Brain microvascular endothelial cell (primary cell): Measurements from ENCODE around the gene THRB.

ENCODE experiments used
- DNase-seq: peaks from one replicate; pipeline ENCODE4 v3.0.0-alpha.2; 2020
- H3K27ac ChIP-seq: fragments of 250-450 bp; sonication (Bioruptor Pico); 2 replicates; pipeline ENCODE4 v1.5.1; 2020; ENCODE audit warnings: mild to moderate bottlenecking, moderate library complexity
- H3K27me3 ChIP-seq: fragments of 250-450 bp; sonication (Bioruptor Pico); replicated peaks from 2 replicates; pipeline ENCODE4 v1.5.1; 2020; ENCODE audit warnings: mild to moderate bottlenecking
- H3K36me3 ChIP-seq: fragments of 250-450 bp; sonication (Bioruptor Pico); replicated peaks from 2 replicates; pipeline ENCODE4 v1.5.1; 2020; ENCODE audit warnings: mild to moderate bottlenecking
- H3K4me3 ChIP-seq: 2 replicates; pipeline ENCODE4 v1.5.1; 2011; ENCODE audit warnings: low read depth, mild to moderate bottlenecking, control low read depth, low read length, moderate library complexity
- CTCF ChIP-seq: IDR thresholded peaks from 2 replicates; pipeline ENCODE4 v1.5.1; 2011; ENCODE audit warnings: low read depth, mild to moderate bottlenecking, moderate library complexity, low read length, control low read depth, inconsistent platforms; ENCODE audit errors: missing control alignments
- in situ Hi-C: cut with HindIII; loops from 2 replicates; pipeline ENCODE4 v1.10.0; 2017; ENCODE audit warnings: low sequenced_read_pairs, low pct_ligation_motif_present

THRB gene

DNA sequence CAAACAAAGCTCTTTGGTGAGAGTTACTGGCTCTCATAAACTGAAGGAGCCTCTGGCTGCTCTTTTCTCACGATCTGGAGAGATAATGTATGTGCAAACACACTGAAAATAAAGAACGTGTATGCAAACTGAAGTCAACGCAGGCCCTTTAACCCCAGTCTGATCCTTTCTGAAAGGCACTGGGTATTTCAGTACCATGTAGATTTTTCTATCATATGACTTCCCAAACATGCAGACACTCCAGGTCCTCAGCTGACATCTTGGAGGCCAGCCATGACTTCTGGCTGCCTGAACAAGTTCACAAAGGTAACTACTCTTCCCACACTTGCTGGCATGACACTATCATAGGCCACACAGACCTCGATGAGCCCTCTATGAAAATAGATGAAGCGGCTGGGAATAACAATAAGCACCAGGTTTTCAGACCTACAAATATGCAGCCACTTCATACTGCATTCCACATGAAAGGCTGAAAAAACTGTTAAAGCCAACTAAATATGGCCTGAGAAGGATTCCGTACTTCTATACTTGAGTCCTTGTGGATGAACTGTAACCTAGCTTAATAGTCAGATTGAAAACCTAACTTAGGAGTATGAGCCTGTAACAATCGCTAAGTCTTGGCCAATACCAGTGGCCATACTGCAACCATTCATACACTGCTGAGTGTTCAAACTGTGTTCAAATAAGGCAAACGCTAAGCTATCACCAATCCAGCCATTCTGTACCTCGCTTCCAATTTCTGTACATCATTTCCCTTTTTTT lies 121.3 kb downstream of the THRB start:
- no peak overlapping the region for H3K27ac ChIP-seq
- DNase-seq, result no peak
- no peak for TF ChIP-seq CTCF

DNA sequence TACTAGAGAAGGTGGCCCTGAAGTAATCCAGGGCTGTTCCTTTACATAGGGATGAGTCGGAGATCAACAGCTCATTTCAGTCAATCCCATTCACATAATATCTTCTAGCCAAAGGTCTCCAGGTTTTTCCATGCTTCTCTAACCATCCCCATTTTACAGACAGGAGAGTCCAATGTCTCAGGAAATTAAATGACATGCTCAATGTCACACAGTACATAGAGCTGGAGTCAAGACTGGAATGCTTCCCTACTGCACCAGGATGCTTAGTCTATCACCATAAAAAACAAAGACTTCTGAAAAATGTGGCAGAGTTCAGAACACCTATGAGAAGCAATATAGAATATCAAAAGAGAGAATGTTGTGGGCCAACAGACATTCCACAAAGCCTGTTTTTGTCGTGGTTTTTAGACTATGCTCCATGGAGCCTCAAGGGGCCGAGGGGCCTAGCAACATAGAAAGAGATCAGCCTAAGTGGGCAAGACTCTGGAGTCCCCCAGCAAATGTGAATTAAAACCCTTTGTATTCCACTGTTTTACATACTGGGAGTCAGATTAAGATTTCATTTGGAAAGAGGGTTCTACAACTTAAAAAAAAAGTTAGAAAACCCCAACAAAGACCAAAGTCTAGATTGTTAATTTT lies 122.0 kb downstream of the THRB start:
- DNase-seq, result no peak
- no peaks in the 10 kb centered on the region for H3K36me3 ChIP-seq
- in situ Hi-C loops, result no loop called here
- no peak overlapping the region for H3K4me3 ChIP-seq
- H3K27me3 ChIP-seq, result no peaks in the 10 kb centered on the region
- TF ChIP-seq CTCF, result no peak
- H3K27ac ChIP-seq, result no peak overlapping the region

More for the DNA sequence above, 121.3 kb downstream of the THRB start:
- Histone ChIP-seq H3K27me3 (no peaks in the 10 kb centered on the region), H3K4me3 (no peak overlapping the region), H3K36me3 (no peaks in the 10 kb centered on the region)
- in situ Hi-C loops, result no loop called here

GRCh38 chr3:24370352-24371090 lies 124.1 kb downstream of the THRB start:
- H3K27ac ChIP-seq, result no peak overlapping the region
- no peaks in the 10 kb centered on the region for H3K36me3 ChIP-seq
- in situ Hi-C loops, result no loop called here
- no peak for DNase-seq
- no peak for TF ChIP-seq CTCF
- H3K27me3 ChIP-seq, result no peaks in the 10 kb centered on the region
- H3K4me3 ChIP-seq, result no peak overlapping the region

GRCh38 chr3:24368605-24369004 lies 126.0 kb downstream of the THRB start:
- H3K4me3 ChIP-seq, result no peak overlapping the region
- no peak for TF ChIP-seq CTCF
- no peak for DNase-seq
- no peak overlapping the region for H3K27ac ChIP-seq
- in situ Hi-C loops, result no loop called here
- H3K36me3 ChIP-seq, result no peaks in the 10 kb centered on the region
- no peaks in the 10 kb centered on the region for H3K27me3 ChIP-seq

DNA sequence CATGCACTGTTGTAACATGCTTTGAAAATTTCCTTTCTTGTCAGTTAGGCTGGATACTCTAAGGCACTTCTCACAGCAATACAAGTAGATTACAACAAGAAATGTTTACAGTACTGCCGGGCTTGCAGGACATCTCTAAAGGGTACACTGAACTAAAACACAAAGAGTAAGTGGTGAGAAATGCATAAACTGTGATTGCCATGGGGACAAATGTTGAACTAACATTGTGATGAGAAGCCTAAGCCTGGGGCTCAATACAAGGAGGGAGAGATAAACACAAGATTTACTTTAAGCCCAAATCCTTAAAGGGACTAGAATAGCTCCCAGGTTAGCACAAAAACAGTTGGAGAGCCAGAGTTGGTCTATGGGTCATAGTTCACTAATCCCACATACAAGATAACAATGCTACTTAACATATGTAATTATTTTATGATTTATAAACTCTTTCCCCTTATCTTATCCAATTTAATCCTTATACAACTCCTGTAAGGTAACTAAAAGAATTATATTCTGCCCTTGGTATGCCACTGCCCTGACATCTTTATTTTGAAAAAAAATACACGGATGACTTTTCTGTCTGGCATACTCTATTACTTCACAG lies 126.9 kb downstream of the THRB start:
- Histone ChIP-seq H3K36me3 (no peaks in the 10 kb centered on the region), H3K27ac (no peak overlapping the region)
- in situ Hi-C loops, result no loop called here

More for the DNA sequence above, 126.9 kb downstream of the THRB start:
- no peaks in the 10 kb centered on the region for H3K27me3 ChIP-seq
- no peak for TF ChIP-seq CTCF
- no peak overlapping the region for H3K4me3 ChIP-seq
- DNase-seq, result no peak
